Coronary artery (tissue), 2 donors: Measurements from ENCODE around the gene CBR1.

Experiments
- DNase-seq: peaks from one replicate; pipeline ENCODE4 v3.0.0-alpha.2; 2017; ENCODE audit warnings: low spot score
- H3K27ac ChIP-seq, 2 donors: fragments of 200-600 bp; sonication (generic); one replicate each; pipeline ENCODE4 v1.5.1; 2016 to 2019
- H3K4me3 ChIP-seq: fragments of 200-600 bp; sonication (generic); 2 replicates; pipeline ENCODE4 v1.5.1; 2016; ENCODE audit warnings: mild to moderate bottlenecking, moderate library complexity
- CTCF ChIP-seq: fragments of 200-600 bp; sonication (generic); IDR thresholded peaks from one replicate; pipeline ENCODE4 v1.5.1; 2019; ENCODE audit warnings: antibody characterized with exemption

CBR1 gene

GRCh38 chr21:36069713-36070583 lies at the start of gene CBR1:
TSS of gene CBR1 (plus strand) at chr21:36070024. CDS start at chr21:36070116, 92 bp downstream.
- Histone ChIP-seq H3K27ac (peak within 1 kb of the TSS; percentile 52 to 91), H3K4me3 (peak within 1 kb of the TSS; percentile 96)
- TF ChIP-seq CTCF, result no peak
- DNase-seq, result peak; percentile 96

DNA sequence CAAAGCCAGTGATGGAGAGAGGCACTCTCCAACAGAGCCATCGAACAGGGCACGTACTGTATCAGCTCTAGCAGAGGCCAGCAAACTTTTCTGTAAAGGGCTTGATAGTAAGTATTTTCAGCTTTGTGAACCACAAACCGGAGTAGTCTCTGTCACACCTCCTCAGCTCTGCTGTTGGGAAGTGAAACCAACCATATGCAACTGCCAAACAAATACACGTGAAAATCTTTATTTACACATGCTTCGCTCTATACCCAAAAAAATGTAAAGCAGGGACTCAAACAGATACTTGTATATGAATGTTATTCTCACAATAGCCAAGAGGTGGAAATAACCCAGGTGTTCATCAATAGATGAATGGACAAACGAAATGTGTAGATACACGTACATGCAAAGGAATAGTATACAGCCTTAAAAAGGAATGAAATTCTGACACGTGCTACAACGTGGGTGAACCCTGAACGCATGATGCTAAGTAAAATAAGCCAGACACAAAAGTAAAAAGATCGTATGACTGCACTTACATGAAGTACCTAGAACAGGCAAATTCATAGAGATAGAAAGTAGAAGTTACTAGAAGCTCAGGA lies 48.5 kb upstream of the CBR1 start:
- no peak overlapping the region for H3K27ac ChIP-seq
- no peak for DNase-seq
- no peak overlapping the region for H3K4me3 ChIP-seq
- no peak for TF ChIP-seq CTCF

DNA sequence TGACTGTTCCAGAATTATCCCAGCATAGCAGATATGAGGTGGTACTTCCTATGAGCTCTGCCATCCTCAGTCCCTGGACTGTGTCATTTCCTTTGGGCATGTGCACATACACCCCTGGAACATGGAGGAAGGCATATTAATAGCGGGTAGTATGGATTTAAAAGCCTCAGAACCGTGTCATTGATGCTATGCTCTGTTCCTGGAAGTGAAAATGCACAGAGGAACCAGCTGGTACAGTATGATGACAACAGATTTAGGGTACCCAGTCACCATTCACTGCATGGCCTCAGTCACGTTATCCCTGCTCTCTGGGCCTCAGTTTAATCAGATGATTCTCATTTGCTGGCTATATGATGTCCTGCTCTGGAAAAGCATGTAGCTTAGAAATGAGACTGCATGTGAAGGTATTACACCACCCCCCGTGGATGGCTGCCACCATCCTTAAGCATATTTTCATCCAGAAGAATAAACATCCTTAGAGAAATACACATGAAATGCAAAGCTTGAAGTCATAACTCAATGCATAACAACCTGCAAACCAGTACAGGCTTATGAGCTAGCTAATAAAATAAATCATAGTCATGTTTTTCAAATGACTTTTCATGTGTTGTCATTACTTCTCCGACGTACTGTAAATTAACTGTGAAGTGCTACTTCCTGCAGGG lies 47.3 kb upstream of the CBR1 start:
- no peak for DNase-seq
- H3K4me3 ChIP-seq, result no peak overlapping the region
- H3K27ac ChIP-seq, result no peak overlapping the region
- no peak for TF ChIP-seq CTCF

DNA sequence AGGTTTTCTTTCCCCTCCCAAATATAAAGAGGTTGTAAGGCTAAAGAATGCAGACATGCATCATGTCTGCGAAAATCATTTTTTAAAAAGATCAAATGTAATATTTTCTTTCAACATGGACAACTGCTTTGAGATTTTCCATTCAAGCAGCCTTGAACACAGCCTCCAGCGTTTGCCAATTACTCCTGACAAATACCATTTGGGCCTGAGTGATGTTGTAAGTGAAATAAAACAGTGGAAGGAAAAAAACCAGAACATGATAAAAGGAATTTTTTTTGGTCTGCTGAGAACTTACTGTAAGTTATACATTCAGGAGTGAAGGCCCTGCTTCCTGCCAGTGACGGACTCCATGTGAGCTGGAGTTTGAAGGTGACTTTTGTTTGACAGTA lies 46.7 kb upstream of the CBR1 start:
- DNase-seq, result no peak
- H3K27ac ChIP-seq, result no peak overlapping the region
- TF ChIP-seq CTCF, result no peak

DNA sequence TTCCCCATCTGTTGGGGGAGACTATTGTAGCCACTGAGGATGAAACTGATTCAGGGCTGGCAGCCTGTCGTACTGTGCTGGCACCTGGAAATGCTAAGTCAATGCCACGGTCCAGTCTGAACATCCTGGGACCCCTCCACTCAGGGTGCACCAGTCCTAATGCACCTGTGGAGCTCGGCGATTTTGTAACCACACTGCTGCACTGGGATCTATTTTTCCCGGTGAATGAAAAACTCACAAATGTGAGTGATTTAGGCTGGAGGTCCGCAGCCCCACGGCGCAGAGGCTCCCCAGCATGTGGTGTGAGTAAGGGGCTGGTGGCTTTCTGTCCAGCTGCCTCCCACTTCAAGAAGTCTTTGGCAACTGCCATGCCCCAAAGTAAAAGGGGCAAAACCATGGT lies 45.0 kb upstream of the CBR1 start:
- H3K4me3 ChIP-seq, result no peak overlapping the region
- DNase-seq, result no peak
- no peak overlapping the region for H3K27ac ChIP-seq
- no peak for TF ChIP-seq CTCF

More for the DNA sequence above, 46.7 kb upstream of the CBR1 start:
- no peak overlapping the region for H3K4me3 ChIP-seq

DNA sequence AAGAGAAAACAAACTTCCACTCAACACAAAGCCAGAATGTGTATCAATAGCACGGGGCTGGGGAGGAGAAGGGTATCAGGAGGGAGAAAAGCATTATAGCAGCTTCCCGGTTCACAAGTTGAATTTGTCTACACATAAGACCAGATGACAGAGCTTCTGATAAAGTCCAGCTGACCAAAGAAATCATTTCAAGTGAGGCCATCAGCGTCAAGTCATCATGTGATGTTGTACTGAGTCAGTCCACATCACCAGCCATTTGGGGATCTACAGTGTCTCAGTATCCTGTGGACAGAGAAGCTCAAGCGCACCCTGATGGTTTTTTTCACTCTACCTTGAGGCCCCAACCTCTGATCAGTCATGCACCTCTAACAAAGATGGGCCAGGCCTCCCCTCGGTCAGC lies 42.5 kb upstream of the CBR1 start:
- no peak for TF ChIP-seq CTCF
- no peak overlapping the region for H3K4me3 ChIP-seq
- no peak overlapping the region for H3K27ac ChIP-seq
- no peak for DNase-seq
